HG03442 (cell line): ENCODE data around the gene LITAF.

Experiments used
- ATAC-seq: cut with Tn5 transposase; IDR thresholded peaks from one replicate; pipeline ENCODE4 v1.9.1; 2021; ENCODE audit warnings: mild to moderate bottlenecking, moderate library complexity; ENCODE audit not compliant: unreplicated experiment

Gene LITAF

DNA sequence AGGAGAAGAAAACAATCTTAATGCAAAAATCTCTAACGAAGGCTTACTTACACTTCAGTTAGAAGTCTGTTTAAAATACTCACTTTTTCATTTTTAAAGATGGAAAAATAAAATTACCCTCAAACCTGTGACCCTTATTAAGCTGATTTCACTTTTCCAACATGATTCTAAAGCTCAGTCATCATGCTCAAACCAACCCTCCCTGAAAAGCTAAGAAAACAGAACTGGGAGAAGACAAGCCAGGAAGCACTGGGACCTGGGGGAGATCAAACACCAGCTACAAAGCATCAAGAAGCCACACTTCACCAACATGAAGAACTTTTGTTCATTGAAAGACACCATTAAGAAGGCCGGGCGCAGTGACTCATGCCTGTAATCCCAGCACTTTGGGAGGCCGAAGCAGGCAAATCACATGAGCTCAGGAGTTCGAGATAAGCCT lies 88.8 kb downstream of the LITAF start:
- ATAC-seq: no peak
